ENCODE results near the gene EAF1. TPM values are rescaled to one million over a fixed set of nuclear protein-coding genes. Genes with fewer than 3 reads are reported as not detected.

EAF1 gene
- total and polyA plus RNA-seq, 2 of the 8 experiments (the other 6 are each of a cell fraction or from before 2014, with no cell fraction given): 13.9 to 26.8 TPM

DNA sequence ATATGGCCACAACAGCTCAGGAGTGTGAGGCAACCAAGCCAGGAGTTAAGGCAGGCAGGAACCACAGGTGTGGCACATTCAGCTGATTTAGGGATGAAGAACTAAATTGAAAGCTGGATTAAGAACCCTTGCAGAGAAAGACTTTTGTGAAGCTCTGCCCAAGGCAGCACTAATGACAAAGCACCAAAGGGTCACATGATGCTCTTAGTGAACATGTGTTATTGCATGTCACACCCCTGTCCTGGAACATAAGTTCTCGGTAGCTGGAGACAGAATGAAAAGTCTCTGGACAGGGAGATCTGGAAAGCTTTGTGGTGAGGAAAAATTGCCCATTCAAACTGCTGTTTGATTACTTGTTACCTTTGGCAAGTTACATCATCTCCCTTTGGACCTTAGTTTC, 3.2 kb downstream of the EAF1 start:
- no peak overlapping the region for H2BK120ac ChIP-seq (replicated peaks; ENCODE audit: low read depth, low read length)
- H3K9ac ChIP-seq (replicated peaks in 1 of 4; ENCODE audit: extremely low read depth in 1 of 4, low read depth in 3 of 4, low read length in 3 of 4): no peak overlapping the region
- H3K4me3 ChIP-seq (ENCODE audit: extremely low read depth in 1 of 4, insufficient read depth in 2 of 4, low read depth in 3 of 4, low read length in 4 of 4): no peak overlapping the region
- no peak overlapping the region for H2AFZ ChIP-seq (ENCODE audit: low read length)
- H3K27ac ChIP-seq (ENCODE audit: low read depth, low read length): no peak overlapping the region
- no peak overlapping the region for H2BK12ac ChIP-seq (ENCODE audit: low read depth, low read length)
- peaks cover 3% of the 10 kb centered on the region for H3K23me2 ChIP-seq (ENCODE audit: low read depth, low read length)
- H2BK20ac ChIP-seq (ENCODE audit: low read length): no peak overlapping the region
- H4K20me1 ChIP-seq (replicated peaks in 1 of 2; ENCODE audit: control insufficient read depth in 1 of 2, insufficient read depth in 2 of 2, low read length in 2 of 2): no peaks in the 10 kb centered on the region
- no peak overlapping the region for H4K8ac ChIP-seq (ENCODE audit: extremely low read depth, insufficient read depth, low read length)
- DNase-seq (ENCODE audit: low read depth in 1 of 2, low spot score in 2 of 2) (no peak), FAIRE-seq (no peak)
- H3K79me2 ChIP-seq (ENCODE audit: control insufficient read depth in 1 of 2, insufficient read depth in 2 of 2, low read length in 2 of 2): peaks cover 11 to 44% of the 10 kb centered on the region in 2 experiments
- H3K23ac ChIP-seq (ENCODE audit: insufficient read length): no peak overlapping the region
- H3K36me3 ChIP-seq (ENCODE audit: control insufficient read depth in 2 of 4, insufficient read depth in 4 of 4, low read length in 3 of 4): peaks cover 10 to 44% (median 25%) of the 10 kb centered on the region in 4 experiments
- no peak overlapping the region for H4K91ac ChIP-seq (replicated peaks; ENCODE audit: insufficient read length, low read length)
- H3K4me1 ChIP-seq (replicated peaks in 1 of 4; ENCODE audit: control insufficient read depth in 3 of 4, insufficient read depth in 4 of 4, low read length in 3 of 4): peaks cover 0 to 7% (median 4%) of the 10 kb centered on the region in 4 experiments; a peak in 5 of 7 replicates
- peaks cover 2% of the 10 kb centered on the region; the same call in 1 of the 2 replicates for H3K79me1 ChIP-seq (ENCODE audit: low read depth, low read length)
- no peak overlapping the region for H2BK15ac ChIP-seq (ENCODE audit: low read length)
- no peak for TF ChIP-seq GTF2F1 (IDR thresholded peaks at IDR 0.05; ENCODE audit: borderline replicate concordance, low read depth, low read length)
- no peak for TF ChIP-seq TCF12 (IDR thresholded peaks at IDR 0.05; ENCODE audit: low read depth, low read length)
- TF ChIP-seq SP2 (IDR thresholded peaks at IDR 0.05; ENCODE audit: low read length): no peak
- TF ChIP-seq JUND (IDR thresholded peaks at IDR 0.05; ENCODE audit: low read length): no peak
- no peak for TF ChIP-seq SP4 (IDR thresholded peaks at IDR 0.05; ENCODE audit: low read length)
- TF ChIP-seq CTBP2 (IDR thresholded peaks at IDR 0.05; ENCODE audit: borderline replicate concordance, insufficient read depth, insufficient read length, low read length): no peak
- no peak for TF ChIP-seq TBP (IDR thresholded peaks at IDR 0.05; ENCODE audit: low read depth, low read length)
- no peak for TF ChIP-seq SRF (IDR thresholded peaks at IDR 0.05; ENCODE audit: low read depth, low read length)
- TF ChIP-seq E2F6 (IDR thresholded peaks at IDR 0.05): no peak
- no peak for TF ChIP-seq CHD1 (IDR thresholded peaks at IDR 0.05; ENCODE audit: low read depth, low read length)
- TF ChIP-seq SIN3A (conservative IDR thresholded peaks at IDR 0.05 in 1 of 2, IDR thresholded peaks at IDR 0.05 in 1 of 2; ENCODE audit: low read depth in 1 of 2, low read length in 2 of 2): no peak
- no peak for TF ChIP-seq POLR2A (IDR thresholded peaks at IDR 0.05; ENCODE audit: control extremely low read depth in 1 of 2, low read depth in 2 of 2, low read length in 2 of 2)
- no peak overlapping the region for H2AK5ac ChIP-seq (ENCODE audit: low read depth, low read length)
- WGBS, 2 experiments (ENCODE audit: extremely low coverage in 1 of 2, insufficient coverage in 1 of 2, insufficient read length in 1 of 2, insufficient replicate concordance in 2 of 2, low coverage in 1 of 2, low lambda C conversion rate in 2 of 2, missing lambda C conversion rate in 1 of 2): 95% methylated on average over 1 of the region's 1 CpG; no CpG with 5 or more reads in 1 of the 2 experiments
- no peak overlapping the region for H4K5ac ChIP-seq (ENCODE audit: insufficient read length, low read depth, low read length)
- CTCF ChIA-PET (ENCODE audit: partially characterized antibody): interaction anchor here (1.0 to 2.0 kb wide), 5 partner anchors 33 to 128 kb away, joined by 3 to 12 read pairs (median 4); no protein-coding TSS in a partner anchor
- POLR2A ChIA-PET (ENCODE audit: partially characterized antibody): interaction anchor here (0.9 to 1.5 kb wide), 3 partner anchors 24 to 128 kb away, joined by 3 to 4 read pairs (median 3); no protein-coding TSS in a partner anchor
- H2BK5ac ChIP-seq (ENCODE audit: low read depth, low read length): no peak overlapping the region
- no peak overlapping the region for H3K14ac ChIP-seq (ENCODE audit: insufficient read length)
- no peak overlapping the region for H3K4me2 ChIP-seq (ENCODE audit: insufficient read depth in 1 of 2, low read depth in 2 of 2, low read length in 2 of 2)
- no peak overlapping the region for H3K4ac ChIP-seq (replicated peaks; ENCODE audit: insufficient read length, low read depth, low read length)
- no peak overlapping the region for H3K18ac ChIP-seq (ENCODE audit: extremely low read depth, low read length)
- no peaks in the 10 kb centered on the region for H3K27me3 ChIP-seq (replicated peaks in 1 of 4; ENCODE audit: control insufficient read depth in 3 of 4, extremely low read depth in 1 of 4, insufficient read depth in 3 of 4, low read length in 3 of 4)
- no peak overlapping the region for H3K56ac ChIP-seq (replicated peaks; ENCODE audit: insufficient read length, low read depth, low read length)
- no peaks in the 10 kb centered on the region for H3K9me3 ChIP-seq (ENCODE audit: insufficient read depth in 2 of 2, low read depth in 1 of 2, low read length in 1 of 2)

All from H1 (cell line).